GM21528 (cell line): ENCODE results near the gene STPG3.
"Not testable (repeated sequence)": the region's sequence is repeated elsewhere in the genome, so short reads cannot be mapped to it uniquely, and the experiment has no call there.

Experiments used
- ATAC-seq: cut with Tn5 transposase; IDR thresholded peaks from one replicate; pipeline ENCODE4 v1.9.1; 2021; ENCODE audit warnings: mild to moderate bottlenecking, moderate library complexity; ENCODE audit not compliant: unreplicated experiment, low FRiP score

Gene STPG3

DNA sequence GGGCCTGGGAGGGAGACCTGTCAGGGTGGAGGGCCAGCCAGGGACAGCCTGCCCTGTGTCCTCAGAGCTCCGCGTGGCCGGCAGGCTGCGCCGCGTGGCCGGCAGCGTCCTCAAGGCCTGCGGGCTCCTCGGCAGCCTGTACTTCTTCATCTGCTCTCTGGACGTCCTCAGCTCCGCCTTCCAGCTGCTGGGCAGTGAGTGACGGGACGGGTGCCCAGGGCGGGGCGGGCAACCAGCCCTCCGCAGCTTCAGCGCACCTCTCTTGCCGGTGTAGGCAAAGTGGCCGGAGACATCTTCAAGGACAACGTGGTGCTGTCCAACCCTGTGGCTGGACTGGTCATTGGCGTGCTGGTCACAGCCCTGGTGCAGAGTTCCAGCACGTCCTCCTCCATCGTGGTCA is 18.6 kb upstream of the STPG3 start:
- ATAC-seq = no peak

DNA sequence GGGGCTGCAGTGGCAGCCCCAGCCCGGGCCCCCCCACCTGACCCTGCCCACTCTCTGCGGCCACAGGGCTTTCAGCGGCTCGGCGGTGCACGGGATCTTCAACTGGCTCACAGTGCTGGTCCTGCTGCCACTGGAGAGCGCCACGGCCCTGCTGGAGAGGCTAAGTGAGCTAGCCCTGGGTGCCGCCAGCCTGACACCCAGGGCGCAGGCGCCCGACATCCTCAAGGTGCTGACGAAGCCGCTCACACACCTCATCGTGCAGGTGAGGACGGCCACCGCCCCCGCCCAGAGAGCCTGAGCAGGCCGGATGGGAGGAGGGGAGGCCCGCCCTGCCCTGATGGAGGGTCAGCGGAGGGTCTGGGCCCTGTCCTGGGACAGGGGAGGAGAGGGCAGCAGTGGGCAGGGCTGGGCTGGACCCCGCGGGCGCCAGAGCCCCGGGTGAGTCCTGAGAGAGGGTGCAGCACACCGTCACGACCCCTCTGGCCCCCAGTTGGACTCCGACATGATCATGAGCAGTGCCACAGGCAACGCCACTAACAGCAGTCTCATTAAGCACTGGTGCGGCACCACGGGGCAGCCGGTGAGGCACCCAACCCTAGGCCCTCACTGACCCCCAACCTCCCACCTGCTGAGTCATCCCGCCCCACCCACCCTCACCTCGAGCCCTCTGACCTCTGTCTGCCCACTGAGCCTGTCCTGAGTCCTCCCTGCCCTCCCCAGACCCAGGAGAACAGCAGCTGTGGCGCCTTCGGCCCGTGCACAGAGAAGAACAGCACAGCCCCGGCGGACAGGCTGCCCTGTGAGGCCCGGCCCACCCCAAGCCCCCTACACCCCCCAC is 17.7 kb upstream of the STPG3 start:
- ATAC-seq = no peak

DNA sequence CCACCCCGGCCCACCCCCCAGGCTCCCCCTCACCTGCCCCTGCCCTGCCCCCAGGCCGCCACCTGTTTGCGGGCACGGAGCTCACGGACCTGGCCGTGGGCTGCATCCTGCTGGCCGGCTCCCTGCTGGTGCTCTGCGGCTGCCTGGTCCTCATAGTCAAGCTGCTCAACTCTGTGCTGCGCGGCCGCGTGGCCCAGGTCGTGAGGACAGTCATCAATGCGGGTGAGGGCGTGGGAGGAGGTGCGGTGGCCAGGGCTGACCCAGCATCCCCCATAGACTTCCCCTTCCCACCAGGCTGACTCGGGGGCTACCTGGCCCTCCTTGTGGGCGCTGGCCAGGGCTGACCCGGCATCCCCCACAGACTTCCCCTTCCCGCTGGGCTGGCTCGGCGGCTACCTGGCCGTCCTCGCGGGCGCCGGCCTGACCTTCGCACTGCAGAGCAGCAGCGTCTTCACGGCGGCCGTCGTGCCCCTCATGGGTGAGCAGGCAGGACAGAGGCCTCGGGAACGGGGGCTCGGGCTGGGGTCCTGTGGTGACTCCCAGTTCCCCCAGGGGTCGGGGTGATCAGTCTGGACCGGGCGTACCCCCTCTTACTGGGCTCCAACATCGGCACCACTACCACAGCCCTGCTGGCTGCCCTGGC is 16.9 kb upstream of the STPG3 start:
- no peak for ATAC-seq

DNA sequence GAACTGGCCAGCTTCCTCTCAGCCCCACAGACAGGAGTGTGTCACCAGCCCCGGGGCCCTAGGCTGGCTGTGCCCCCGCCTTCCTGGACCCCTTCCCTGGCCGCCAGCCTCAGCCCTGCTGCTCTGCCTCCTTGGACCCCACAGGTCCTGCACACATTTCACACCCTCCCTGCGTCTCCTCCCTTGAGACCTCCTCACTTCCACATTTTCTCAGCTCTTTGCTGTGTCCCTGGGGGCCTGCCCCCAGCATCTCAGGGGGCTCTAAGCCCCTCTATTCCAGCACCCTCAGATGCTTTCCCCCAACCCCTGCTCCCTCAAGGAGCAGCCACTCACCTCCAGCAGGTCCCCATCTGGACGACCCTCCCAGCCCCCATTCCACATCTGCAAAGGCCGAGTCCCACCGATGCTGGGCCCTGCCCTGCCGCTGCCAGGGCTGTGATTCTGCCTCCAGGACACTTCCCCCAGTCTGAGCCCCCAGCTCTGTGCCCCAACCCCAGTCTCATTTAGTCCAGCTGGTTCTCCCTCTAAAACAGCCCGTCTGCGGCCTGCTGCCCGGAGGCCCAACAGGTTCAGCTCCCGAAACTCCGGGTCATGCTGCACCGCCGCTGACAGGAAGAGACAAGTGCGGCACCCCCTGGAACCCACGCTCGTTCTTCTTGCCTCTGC is 16.2 kb upstream of the STPG3 start:
- ATAC-seq = no peak

DNA sequence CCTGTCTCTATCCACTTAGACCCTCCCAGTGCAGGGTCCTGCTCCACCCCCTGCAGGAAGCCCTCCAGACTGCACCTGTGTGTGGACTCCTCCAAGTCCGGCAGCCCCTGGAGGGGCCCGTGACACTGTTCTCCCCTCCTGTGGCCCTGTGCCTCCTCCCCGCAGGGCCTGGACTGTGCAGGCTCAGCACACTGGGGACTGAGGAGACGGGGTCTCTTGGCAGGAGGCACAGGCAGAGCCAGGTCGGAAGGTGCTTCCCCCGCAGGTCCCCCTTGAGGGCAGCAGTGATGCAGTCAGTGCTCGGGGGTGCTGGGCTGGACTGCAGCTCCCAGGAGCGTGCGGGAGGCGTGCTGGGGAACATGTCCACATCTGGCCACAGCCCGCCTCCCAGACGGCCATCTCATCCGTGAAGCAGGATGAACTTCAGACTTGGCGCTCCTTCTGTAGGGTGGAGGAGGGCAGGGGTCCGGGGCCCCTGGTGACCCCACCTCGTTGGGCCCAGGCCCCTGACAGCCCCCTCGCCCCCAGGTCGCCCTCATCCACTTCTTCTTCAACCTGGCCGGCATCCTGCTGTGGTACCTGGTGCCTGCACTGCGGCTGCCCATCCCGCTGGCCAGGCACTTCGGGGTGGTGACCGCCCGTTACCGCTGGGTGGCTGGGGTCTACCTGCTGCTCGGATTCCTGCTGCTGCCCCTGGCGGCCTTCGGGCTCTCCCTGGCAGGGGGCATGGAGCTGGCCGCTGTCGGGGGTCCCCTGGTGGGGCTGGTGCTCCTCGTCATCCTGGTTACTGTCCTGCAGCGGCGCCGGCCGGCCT is 15.5 kb upstream of the STPG3 start:
- no peak for ATAC-seq

DNA sequence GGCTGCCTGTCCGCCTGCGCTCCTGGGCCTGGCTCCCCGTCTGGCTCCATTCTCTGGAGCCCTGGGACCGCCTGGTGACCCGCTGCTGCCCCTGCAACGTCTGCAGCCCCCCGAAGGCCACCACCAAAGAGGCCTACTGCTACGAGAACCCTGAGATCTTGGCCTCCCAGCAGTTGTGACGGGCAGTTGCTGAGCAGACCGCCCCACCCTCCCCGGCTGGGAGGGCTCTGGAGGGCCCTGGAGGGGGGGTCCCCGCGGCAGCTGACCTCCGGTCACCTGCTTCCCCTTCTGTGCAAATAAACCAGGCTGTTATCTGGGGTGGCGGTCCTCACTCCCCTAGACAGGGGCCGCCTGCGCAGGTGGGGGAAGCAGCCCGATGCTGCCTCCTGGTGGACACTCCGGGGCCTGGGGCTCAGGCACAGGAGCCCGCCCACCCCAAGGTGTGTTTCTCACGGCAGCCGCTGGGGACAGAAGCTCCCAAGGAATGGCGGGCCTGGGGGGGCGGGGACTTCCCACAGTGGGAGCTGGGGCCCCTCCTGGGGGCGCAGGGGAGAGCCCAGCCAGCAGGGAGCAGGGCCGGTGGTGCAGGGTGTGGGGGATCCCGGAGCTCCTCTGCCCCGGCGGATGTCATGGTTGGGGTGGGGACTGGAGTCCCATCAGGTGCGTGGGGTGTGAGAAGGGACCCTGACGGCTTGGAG is 14.7 kb upstream of the STPG3 start:
- no peak for ATAC-seq

DNA sequence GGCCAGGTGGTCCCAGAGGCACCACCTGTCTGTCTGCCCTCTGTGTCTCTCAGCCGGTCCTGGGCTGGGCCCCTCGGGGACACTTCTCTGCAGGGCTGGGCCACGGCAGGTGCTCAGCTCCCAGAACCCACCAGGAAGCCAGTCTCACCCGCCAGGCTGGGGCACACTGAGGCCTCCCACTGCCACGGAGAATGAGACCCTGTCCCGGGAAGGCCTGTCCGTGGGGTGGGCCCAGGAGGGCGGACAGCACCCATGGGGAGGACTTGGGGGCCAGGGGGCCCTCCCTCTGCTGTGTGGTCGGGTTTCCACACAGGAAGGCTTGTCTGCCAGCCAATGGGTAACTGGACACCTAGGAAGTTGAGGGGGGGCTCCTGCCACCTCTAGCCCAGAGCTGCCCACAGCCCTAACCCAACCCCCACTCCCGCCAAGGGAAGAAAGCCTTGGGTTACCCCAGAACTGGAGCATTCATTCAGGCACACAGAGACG is 14.1 kb upstream of the STPG3 start:
- no peak for ATAC-seq

DNA sequence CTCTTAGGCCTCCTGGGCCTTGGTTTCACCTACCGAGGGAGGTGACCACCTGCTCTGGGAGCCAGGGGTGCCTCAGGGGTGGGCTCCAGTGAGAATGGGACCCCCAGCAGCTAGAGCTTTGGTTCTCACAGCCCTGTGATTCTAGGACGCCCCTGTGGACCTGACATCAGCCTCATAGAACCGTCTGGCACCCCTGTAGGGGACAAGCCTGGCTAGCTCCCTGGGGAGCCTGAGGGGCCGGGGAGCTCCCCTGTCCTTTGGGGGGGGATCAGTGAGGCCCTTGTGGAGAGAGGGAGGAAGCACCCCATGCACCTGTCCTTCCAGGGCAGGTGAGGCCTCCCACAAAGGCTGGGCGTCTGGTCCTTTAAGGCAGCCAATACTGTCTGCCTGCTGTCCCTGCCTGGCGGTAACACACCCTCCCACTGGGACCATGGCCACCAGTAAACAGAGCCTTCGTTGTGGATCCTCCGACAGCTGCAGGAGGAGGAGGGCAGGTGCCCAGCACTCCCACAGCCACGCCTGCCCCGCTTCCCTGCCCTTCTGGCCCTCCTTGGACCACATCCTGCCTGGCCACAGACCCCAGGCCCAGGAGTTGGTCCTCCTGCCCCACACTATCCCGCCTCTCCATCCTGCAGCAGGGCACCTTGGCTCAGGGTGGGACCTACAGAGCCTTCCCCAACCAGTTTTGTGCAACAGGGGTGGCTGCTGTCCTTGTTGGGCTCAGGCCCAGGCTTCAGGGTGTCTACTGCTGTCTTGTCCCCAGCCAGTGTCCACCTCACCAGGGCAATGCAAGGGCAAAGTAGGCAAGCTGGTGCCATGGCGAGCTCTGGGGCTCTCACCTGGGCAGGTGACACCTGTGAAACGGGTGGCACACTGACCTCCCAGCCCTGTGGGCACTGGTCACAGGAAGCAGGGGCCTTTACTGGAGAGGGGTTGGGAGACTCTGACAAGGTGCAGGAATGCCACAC is 13.0 kb upstream of the STPG3 start:
- ATAC-seq = no peak

DNA sequence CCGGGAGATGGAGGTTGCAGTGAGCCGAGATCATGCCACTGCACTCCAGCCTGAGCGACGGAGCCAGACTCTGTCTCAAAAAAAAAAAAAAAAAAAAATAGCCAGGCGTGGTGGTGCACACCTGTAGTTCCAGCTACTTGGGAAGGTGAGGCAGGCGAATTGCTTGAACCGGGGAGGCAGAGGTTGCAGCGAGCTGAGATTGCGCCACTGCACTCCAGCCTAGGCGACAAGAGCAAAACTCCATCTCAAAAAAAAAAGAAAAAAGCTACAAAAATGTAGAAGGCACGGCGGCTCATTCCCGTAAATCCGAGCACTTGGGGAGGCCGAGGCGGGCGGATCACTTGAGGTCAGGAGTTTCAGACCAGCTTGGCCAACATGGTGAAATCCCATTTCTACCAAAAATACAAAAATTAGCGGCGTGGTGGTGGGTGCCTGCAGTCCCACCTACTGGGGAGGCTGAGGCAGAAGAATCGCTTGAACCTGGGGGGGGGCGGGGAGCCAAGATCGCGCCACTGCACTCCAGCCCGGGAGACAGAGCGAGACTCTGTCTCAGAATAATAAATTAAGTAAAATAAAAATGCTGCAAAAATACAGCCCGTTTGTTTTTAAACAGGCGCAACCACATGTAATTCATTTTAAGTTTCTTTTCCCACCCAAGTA is 11.4 kb upstream of the STPG3 start:
- not testable (repeated sequence) for ATAC-seq

DNA sequence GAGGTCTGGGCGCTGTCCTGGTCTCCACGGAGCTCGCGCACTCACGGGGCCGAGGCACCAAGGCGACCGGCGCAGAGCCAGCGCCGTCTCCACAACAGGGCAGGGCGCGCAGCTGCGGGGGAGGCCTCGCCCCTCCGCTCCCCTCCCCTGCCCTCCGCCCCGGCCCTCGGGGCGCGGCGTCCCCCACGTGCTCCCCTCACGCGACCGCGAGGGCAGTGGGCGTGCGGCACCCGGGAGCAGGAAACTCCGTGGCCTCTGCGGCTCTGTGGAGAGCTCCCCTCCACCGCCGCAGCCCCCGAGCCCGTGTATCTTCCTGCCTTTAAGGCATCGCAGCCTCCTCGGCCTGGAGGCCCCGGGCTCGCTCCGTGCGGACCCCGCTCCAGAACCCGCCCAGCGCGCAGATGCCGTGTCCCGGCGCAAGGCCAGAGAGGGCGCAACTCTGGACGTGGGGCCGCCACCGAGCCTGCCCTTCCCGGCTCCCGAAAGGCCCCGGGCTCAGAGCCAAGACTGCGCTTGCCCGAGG is 10.7 kb upstream of the STPG3 start:
- peak; percentile 22 for ATAC-seq

DNA sequence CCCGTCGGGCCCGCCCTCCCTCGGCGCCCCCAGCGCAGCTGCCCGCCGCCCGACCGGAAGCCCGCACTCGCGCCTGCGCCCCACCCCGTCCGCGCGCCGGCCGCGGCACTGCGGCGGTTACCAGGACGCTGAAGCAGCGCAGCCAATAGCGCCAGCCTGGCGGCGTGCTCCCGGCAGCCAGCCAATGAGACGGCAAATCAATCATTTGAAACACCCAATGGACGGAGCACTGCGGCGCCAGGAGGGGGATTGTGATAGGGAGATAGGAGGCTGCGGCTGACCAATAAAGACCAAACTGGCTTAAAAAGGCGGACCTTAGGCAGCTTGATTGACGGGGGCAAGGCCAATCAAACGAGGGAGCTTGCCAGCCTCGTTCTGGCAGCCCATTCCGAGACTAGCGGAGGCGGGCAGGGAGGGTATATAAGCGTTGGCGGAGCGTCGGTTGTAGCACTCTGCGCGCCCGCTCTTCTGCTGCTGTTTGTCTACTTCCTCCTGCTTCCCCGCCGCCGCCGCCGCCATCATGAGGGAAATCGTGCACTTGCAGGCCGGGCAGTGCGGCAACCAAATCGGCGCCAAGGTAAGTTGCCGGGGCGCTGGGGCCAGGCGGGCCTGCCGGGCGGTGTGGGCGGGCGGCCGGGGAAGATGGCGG is 10.1 kb upstream of the STPG3 start, which contains the start of gene TUBB4B:
Gene TUBB4B, plus strand, starts transcription at position 447 of the 649 bp plus-strand sequence. Its CDS starts 74 bp downstream, at position 521.
- peak; percentile 75 for ATAC-seq

DNA sequence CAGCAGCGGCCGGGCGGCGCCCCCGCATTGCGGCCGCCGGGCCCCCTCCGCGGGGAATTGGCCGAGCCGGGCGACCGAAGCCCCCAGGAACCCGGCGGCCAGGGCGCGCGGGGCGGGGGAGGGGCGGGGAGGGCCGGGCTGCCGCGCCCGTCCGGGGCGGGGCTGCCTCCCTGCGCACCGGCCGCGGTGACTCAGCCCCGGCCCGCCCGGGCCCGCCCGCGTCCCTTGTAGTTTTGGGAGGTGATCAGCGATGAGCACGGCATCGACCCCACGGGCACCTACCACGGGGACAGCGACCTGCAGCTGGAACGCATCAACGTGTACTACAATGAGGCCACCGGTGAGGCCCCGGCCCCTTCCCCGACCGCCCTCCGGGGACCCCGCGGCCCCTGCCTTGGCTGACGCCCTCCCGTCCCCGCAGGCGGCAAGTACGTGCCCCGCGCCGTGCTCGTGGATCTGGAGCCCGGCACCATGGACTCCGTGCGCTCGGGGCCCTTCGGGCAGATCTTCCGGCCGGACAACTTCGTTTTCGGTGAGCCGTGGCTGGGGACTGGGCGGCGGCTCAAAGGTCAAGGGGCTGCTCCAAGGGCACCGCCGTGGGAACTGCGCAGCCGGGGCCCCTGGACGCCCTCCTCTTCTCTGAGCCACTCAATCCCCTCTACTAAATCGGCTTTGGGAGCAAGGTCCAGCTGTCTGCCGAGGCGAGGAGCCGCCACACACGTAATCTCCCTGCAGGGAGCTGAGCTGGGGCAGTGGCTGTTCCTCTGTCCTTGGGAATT is 9.4 kb upstream of the STPG3 start:
- ATAC-seq = no peak

DNA sequence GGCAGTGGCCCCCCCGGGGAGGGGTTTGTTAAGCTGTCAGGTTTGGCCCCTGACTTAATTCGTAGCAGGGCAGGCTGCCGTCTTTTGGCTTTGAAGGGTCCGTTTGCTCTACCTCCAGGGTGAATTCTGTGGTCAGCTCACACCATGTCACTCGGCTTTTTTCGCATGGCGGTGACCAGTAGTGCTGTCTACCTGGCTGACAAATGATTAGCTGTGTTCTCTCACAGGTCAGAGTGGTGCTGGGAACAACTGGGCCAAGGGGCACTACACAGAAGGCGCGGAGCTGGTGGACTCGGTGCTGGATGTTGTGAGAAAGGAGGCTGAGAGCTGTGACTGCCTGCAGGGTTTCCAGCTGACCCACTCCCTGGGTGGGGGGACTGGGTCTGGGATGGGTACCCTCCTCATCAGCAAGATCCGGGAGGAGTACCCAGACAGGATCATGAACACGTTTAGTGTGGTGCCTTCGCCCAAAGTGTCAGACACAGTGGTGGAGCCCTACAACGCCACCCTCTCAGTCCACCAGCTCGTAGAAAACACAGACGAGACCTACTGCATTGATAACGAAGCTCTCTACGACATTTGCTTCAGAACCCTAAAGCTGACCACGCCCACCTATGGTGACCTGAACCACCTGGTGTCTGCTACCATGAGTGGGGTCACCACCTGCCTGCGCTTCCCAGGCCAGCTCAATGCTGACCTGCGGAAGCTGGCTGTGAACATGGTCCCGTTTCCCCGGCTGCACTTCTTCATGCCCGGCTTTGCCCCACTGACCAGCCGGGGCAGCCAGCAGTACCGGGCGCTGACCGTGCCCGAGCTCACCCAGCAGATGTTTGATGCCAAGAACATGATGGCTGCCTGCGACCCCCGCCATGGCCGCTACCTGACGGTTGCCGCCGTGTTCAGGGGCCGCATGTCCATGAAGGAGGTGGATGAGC is 8.6 kb upstream of the STPG3 start:
- ATAC-seq = no peak

DNA sequence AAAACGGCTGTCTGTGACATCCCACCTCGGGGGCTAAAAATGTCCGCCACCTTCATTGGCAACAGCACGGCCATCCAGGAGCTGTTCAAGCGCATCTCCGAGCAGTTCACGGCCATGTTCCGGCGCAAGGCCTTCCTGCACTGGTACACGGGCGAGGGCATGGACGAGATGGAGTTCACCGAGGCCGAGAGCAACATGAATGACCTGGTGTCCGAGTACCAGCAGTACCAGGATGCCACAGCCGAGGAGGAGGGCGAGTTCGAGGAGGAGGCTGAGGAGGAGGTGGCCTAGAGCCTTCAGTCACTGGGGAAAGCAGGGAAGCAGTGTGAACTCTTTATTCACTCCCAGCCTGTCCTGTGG is 7.8 kb upstream of the STPG3 start:
- ATAC-seq = not testable (repeated sequence)

DNA sequence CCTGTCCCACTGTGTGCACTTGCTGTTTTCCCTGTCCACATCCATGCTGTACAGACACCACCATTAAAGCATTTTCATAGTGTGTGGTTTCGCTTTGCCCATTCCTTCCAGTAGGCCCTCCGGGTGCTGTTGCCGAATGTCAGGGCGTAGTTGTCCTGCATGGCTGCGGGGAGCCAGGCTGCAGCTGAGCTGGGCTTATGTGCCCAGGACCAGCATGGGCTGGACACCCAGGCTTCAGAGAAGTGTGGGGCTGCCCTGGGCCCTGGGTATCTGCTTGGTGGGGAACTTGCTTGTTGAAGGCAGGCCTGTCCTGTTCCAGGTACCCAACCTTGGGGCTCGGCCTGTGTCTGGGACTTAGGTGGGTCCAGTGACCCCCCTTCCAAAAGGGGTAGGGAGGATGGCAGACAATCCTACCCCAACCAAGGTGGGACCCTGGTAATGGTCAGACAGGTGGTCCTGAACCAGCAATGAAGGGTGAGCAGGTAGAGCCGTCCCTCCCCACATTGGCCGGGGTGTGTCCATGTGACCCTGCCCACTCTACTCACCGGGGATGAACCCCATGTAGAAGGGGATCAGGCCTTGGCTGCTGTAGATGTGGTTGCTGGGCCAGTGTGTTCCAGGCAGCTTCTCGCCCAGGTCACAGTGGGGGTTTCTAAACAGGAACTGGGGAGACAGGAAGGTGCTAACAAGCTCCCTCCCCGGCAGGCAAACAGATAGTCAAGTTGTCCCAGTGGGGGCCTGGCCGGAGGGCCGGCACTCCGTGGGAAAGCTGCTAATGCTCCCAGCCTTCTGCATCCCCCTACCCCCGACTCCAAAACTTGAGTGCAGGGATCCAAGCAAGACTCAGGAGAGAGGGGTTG is 7.2 kb upstream of the STPG3 start:
- no peak for ATAC-seq
